NCI-H524 treated with DMSO at 0.1 percent for 48 hours (cell line): ENCODE measurements around the gene UQCC2.

ENCODE experiments used
- DNase-seq: peaks from one replicate; lab custom pipeline; 2025; lab: John Stamatoyannopoulos, UW

The UQCC2 gene

GRCh38 chr6:33675968-33676367 is 35.5 kb downstream of the UQCC2 start:
- DNase-seq = no peak

- DNase-seq = no peak
Observed at GRCh38 chr6:33673851-33674250, 37.6 kb downstream of the UQCC2 start.

- DNase-seq = no peak
Observed at GRCh38 chr6:33672808-33673207, 38.7 kb downstream of the UQCC2 start.

- no peak for DNase-seq
Observed at GRCh38 chr6:33671744-33672072, 39.8 kb downstream of the UQCC2 start.

GRCh38 chr6:33670971-33671743 is 40.3 kb downstream of the UQCC2 start:
- DNase-seq = no peak

- DNase-seq = no peak
Observed at GRCh38 chr6:33670086-33670660, 41.3 kb downstream of the UQCC2 start.

GRCh38 chr6:33668914-33669313 is 42.6 kb downstream of the UQCC2 start:
- no peak for DNase-seq

GRCh38 chr6:33668328-33668727 is 43.2 kb downstream of the UQCC2 start:
- no peak for DNase-seq

GRCh38 chr6:33667776-33668175 is 43.7 kb downstream of the UQCC2 start:
- no peak for DNase-seq

GRCh38 chr6:33667072-33667471 is 44.4 kb downstream of the UQCC2 start:
- DNase-seq = no peak

GRCh38 chr6:33665957-33666356 is 45.5 kb downstream of the UQCC2 start:
- DNase-seq = no peak

GRCh38 chr6:33664506-33665057 is 46.9 kb downstream of the UQCC2 start:
- DNase-seq = no peak

- no peak for DNase-seq
Observed at GRCh38 chr6:33663727-33664449, 47.6 kb downstream of the UQCC2 start.

- no peak for DNase-seq
Observed at GRCh38 chr6:33663028-33663427, 48.5 kb downstream of the UQCC2 start.

- no peak for DNase-seq
Observed at GRCh38 chr6:33662318-33662717, 49.2 kb downstream of the UQCC2 start.

- no peak for DNase-seq
Observed at GRCh38 chr6:33661106-33661838, 50.2 kb downstream of the UQCC2 start.

GRCh38 chr6:33659986-33660385 is 51.5 kb downstream of the UQCC2 start:
- DNase-seq = no peak

GRCh38 chr6:33658982-33659689 is 52.4 kb downstream of the UQCC2 start:
- no peak for DNase-seq

- no peak for DNase-seq
Observed at GRCh38 chr6:33656844-33657243, 54.7 kb downstream of the UQCC2 start.

GRCh38 chr6:33654831-33655554 is 56.5 kb downstream of the UQCC2 start:
- DNase-seq = no peak

- DNase-seq = no peak
Observed at GRCh38 chr6:33652002-33652401, 59.5 kb downstream of the UQCC2 start.
